Prostate gland (tissue), 2 donors: Measurements from ENCODE around the gene SOST.

Experiments used
- CTCF ChIP-seq, 4 experiments: fragments of 200-600 bp in 2 of 4; fragments of 450-650 bp in 2 of 4; sonication (generic) in 2 of 4; IDR thresholded peaks; 1 replicate in 3 of 4; 2 replicates in 1 of 4; pipeline ENCODE4 v1.5.1; 2016 to 2019; ENCODE audit warnings: antibody characterized with exemption in 4 of 4, mild to moderate bottlenecking in 2 of 4, moderate library complexity in 2 of 4
- POLR2A ChIP-seq: fragments of 450-650 bp; IDR thresholded peaks from one replicate; pipeline ENCODE4 v1.6.1; 2016; ENCODE audit warnings: antibody characterized with exemption, mild to moderate bottlenecking
- POLR2AphosphoS5 ChIP-seq: sonication (generic); formaldehyde crosslinking; IDR thresholded peaks from one replicate; pipeline ENCODE4 v1.6.1; 2017; ENCODE audit warnings: antibody characterized with exemption

GRCh38 chr17:43774304-43775250, 16.0 kb upstream of the SOST start:
- TF ChIP-seq CTCF (IDR thresholded peaks at IDR 0.05) (no peak), POLR2AphosphoS5 (no peak), POLR2A (no peak)
